ENCODE results near the gene PITHD1.
"Not testable (repeated sequence)": the region's sequence is repeated elsewhere in the genome, so short reads cannot be mapped to it uniquely, and the experiment has no call there.

Gene PITHD1

GRCh38 chr1:23777979-23778814, at the start of gene PITHD1:
PITHD1 (plus strand) TSS chr1:23778418; CDS start chr1:23778516, 98 bp downstream.
- peak; percentile 86 for DNase-seq

GRCh38 chr1:23732363-23733224, 45.6 kb upstream of the PITHD1 start:
- no peak for DNase-seq

- not testable (repeated sequence) for DNase-seq
These were observed 44.9 kb upstream of the PITHD1 start for GRCh38 chr1:23733281-23733680.

GRCh38 chr1:23736437-23737134, 41.6 kb upstream of the PITHD1 start:
- DNase-seq: no peak

GRCh38 chr1:23741609-23742008, 36.6 kb upstream of the PITHD1 start:
- DNase-seq: no peak

- peak in 1 of 2 donors; percentile 14 for DNase-seq
These were observed 35.4 kb upstream of the PITHD1 start for GRCh38 chr1:23742670-23743286.

GRCh38 chr1:23743287-23744152, 34.7 kb upstream of the PITHD1 start, which contains the start of gene ELOA:
ELOA (plus strand) TSS chr1:23743471; CDS start chr1:23743504, 33 bp downstream.
- peak; percentile 73 for DNase-seq

GRCh38 chr1:23745515-23745914, 32.7 kb upstream of the PITHD1 start:
- DNase-seq: peak in 1 of 2 donors; percentile 36

GRCh38 chr1:23748016-23748415, 30.2 kb upstream of the PITHD1 start:
- DNase-seq: no peak

- DNase-seq: peak; percentile 48 to 51
These were observed 27.0 kb upstream of the PITHD1 start for GRCh38 chr1:23751050-23751814.

GRCh38 chr1:23751815-23752200, 26.4 kb upstream of the PITHD1 start:
- no peak for DNase-seq

- no peak for DNase-seq
These were observed 25.3 kb upstream of the PITHD1 start for GRCh38 chr1:23752909-23753308.

GRCh38 chr1:23756676-23757075, 21.5 kb upstream of the PITHD1 start:
- DNase-seq: no peak

GRCh38 chr1:23757812-23758211, 20.4 kb upstream of the PITHD1 start:
- DNase-seq: no peak

- no peak for DNase-seq
These were observed 18.9 kb upstream of the PITHD1 start for GRCh38 chr1:23759277-23759676.

- DNase-seq: no peak
These were observed 15.1 kb upstream of the PITHD1 start for GRCh38 chr1:23763041-23763577.

GRCh38 chr1:23768733-23769132, 9.5 kb upstream of the PITHD1 start:
- DNase-seq: no peak

GRCh38 chr1:23772049-23772853, 6.0 kb upstream of the PITHD1 start:
- peak; percentile 85 to 86 for DNase-seq

GRCh38 chr1:23772854-23773242, 5.4 kb upstream of the PITHD1 start:
- no peak for DNase-seq
